K562 (cell line): ENCODE measurements around the gene OR8A1. TPM values are rescaled to one million over a fixed set of nuclear protein-coding genes. Genes with fewer than 3 reads are reported as not detected.

Experiments used
- CBFB ChIP-seq: sonication (generic); formaldehyde crosslinking; IDR thresholded peaks from 2 replicates; pipeline ENCODE4 v1.4.0; 2020; ENCODE audit warnings: mild to moderate bottlenecking, missing genetic modification reagents
- CREB1 ChIP-seq, 2 experiments: sonication (generic) in 1 of 2; formaldehyde crosslinking in 1 of 2; IDR thresholded peaks; 2 replicates each; pipeline versions ENCODE4 v1.6.1 to v1.8.0; 2012 to 2022; ENCODE audit warnings: inconsistent platforms in 1 of 2, mild to moderate bottlenecking in 1 of 2, missing genetic modification reagents in 1 of 2, moderate library complexity in 1 of 2
- GABPA ChIP-seq: fragments of 200-800 bp; sonication (Bioruptor generic); conservative IDR thresholded peaks from 2 replicates; pipeline ENCODE4 v1.6.1; 2016; ENCODE audit warnings: low read depth, missing genetic modification characterization, missing compliant biosample characterization
- GABPB2 ChIP-seq: fragments of 250-450 bp; sonication (Bioruptor Pico); conservative IDR thresholded peaks from 2 replicates; pipeline ENCODE4 v1.5.1; 2021; ENCODE audit warnings: mild to moderate bottlenecking
- ID3 ChIP-seq, 2 experiments: fragments of 250-450 bp in 1 of 2; fragments of 450-650 bp in 1 of 2; sonication (Bioruptor Pico) in 1 of 2; IDR thresholded peaks; 2 replicates each; pipeline versions ENCODE4 v1.6.1 to v1.8.0; 2016 to 2021; ENCODE audit warnings: mild to moderate bottlenecking in 2 of 2, moderate library complexity in 2 of 2, missing compliant biosample characterization in 1 of 2, missing genetic modification characterization in 1 of 2
- MED1 ChIP-seq: sonication (generic); formaldehyde crosslinking; IDR thresholded peaks from 2 replicates; pipeline ENCODE4 v1.8.1; 2023; ENCODE audit warnings: missing genetic modification reagents, borderline replicate concordance
- MXI1 ChIP-seq: IDR thresholded peaks from 2 replicates; pipeline ENCODE4 v1.6.1; 2011; ENCODE audit warnings: low read depth, mild to moderate bottlenecking, improper control_type of control experiment, low read length
- MYNN ChIP-seq, 2 experiments: sonication (generic); formaldehyde crosslinking in 1 of 2; IDR thresholded peaks; 2 replicates each; pipeline versions ENCODE4 v1.5.0 to v1.6.1; 2016 to 2020; ENCODE audit warnings: antibody characterized with exemption in 1 of 2, missing genetic modification reagents in 1 of 2
- PKNOX1 ChIP-seq: fragments of 450-650 bp; IDR thresholded peaks from 2 replicates; pipeline ENCODE4 v1.6.1; 2016
- SREBF2 ChIP-seq: sonication (generic); formaldehyde crosslinking; IDR thresholded peaks from 2 replicates; pipeline ENCODE4 v1.4.0; 2020; ENCODE audit warnings: mild to moderate bottlenecking, missing genetic modification reagents
- U2AF1 ChIP-seq: fragments of 200-400 bp; formaldehyde crosslinking; optimal IDR thresholded peaks from 2 replicates; pipeline ENCODE3; 2017; ENCODE audit warnings: mild to moderate bottlenecking, low read depth, low read length, moderate library complexity
- ZBTB34 ChIP-seq: fragments of 250-450 bp; sonication (Bioruptor Pico); IDR thresholded peaks from 2 replicates; pipeline ENCODE4 v1.8.0; 2021; ENCODE audit warnings: mild to moderate bottlenecking, moderate library complexity
- ZFP36 ChIP-seq: fragments of 150-350 bp; IDR thresholded peaks from 2 replicates; pipeline ENCODE4 v1.6.1; 2018; ENCODE audit warnings: low read length, low read depth; ENCODE audit not compliant: partially characterized antibody
- ZNF146 ChIP-seq: IDR thresholded peaks from one replicate; pipeline ENCODE4 v1.6.1; 2018; ENCODE audit warnings: missing compliant biosample characterization; ENCODE audit not compliant: unreplicated experiment
- ZNF224 ChIP-seq: sonication (generic); formaldehyde crosslinking; IDR thresholded peaks from 2 replicates; pipeline ENCODE4 v1.8.0; 2022; ENCODE audit warnings: mild to moderate bottlenecking, missing genetic modification reagents
- ZNF311 ChIP-seq: fragments of 250-450 bp; sonication (Bioruptor Pico); IDR thresholded peaks from 2 replicates; pipeline ENCODE4 v1.4.0; 2020; ENCODE audit warnings: mild to moderate bottlenecking, moderate library complexity
- ZNF354B ChIP-seq: fragments of 250-450 bp; sonication (Bioruptor Pico); IDR thresholded peaks from 2 replicates; pipeline ENCODE4 v1.4.0; 2020
- ZNF384 ChIP-seq: IDR thresholded peaks from 2 replicates; pipeline ENCODE4 v1.6.1; 2012; ENCODE audit warnings: low read depth, low read length, improper control_type of control experiment
- polyA plus RNA-seq, 8 experiments: library from polyadenylated mRNA; depleted of rRNA in 4 of 8; stranded (reverse) in 5 of 8; unstranded in 3 of 8; fragments of >200 nt; fragmentation: Nextera tagmentation in 2 of 8; fragmentation: Illumina TruSeq in 1 of 8; extraction: Ambion mirVana in 2 of 8; extraction: Trizol in 1 of 8; gene quantifications; 2 replicates each; pipeline versions ENCODE4 v1.2.1 to v1.2.3, GENCODE V29; 2011 to 2014; ENCODE audit warnings: inconsistent platforms in 1 of 8, missing spikeins in 1 of 8
- total RNA-seq, 7 experiments: library from RNA; depleted of rRNA in 6 of 7; stranded (reverse); fragments of >200 nt in 6 of 7; fragmentation: Illumina TruSeq in 2 of 7; extraction: Trizol in 2 of 7; gene quantifications; 2 replicates each; pipeline versions ENCODE4 v1.2.1 to v1.2.3, GENCODE V29; 2011 to 2021; ENCODE audit warnings: low replicate concordance in 1 of 7
- TF ChIP-seq, protein P1 (sequence below): fragments of 250-450 bp; sonication (Bioruptor Pico); IDR thresholded peaks from 2 replicates; pipeline ENCODE4 v1.4.0; 2020
- TF ChIP-seq, protein P2 (sequence below), 2 experiments: fragments of 450-650 bp in 1 of 2; sonication (generic) in 1 of 2; formaldehyde crosslinking in 1 of 2; IDR thresholded peaks in 1 of 2; conservative IDR thresholded peaks in 1 of 2; 2 replicates each; pipeline versions ENCODE4 v1.6.1 to v1.8.1; 2016 to 2023; ENCODE audit warnings: mild to moderate bottlenecking in 2 of 2, moderate library complexity in 2 of 2, inconsistent platforms in 1 of 2, missing genetic modification reagents in 1 of 2
- TF ChIP-seq, protein P3 (sequence below): fragments of 200-800 bp; sonication (Bioruptor generic); IDR thresholded peaks from 2 replicates; pipeline ENCODE4 v1.6.1; 2017; ENCODE audit warnings: missing genetic modification characterization, missing compliant biosample characterization

Gene OR8A1
- total and polyA plus RNA-seq, 9 of the 15 experiments (the other 6 are each of a cell fraction or from before 2014, with no cell fraction given): 0.27 to 2.7 (median 1.4) TPM

- TF ChIP-seq, protein P1, sequence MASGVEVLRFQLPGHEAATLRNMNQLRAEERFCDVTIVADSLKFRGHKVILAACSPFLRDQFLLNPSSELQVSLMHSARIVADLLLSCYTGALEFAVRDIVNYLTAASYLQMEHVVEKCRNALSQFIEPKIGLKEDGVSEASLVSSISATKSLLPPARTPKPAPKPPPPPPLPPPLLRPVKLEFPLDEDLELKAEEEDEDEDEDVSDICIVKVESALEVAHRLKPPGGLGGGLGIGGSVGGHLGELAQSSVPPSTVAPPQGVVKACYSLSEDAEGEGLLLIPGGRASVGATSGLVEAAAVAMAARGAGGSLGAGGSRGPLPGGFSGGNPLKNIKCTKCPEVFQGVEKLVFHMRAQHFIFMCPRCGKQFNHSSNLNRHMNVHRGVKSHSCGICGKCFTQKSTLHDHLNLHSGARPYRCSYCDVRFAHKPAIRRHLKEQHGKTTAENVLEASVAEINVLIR (CRISPR knock-in tag): peak; percentile 36; the same call in 1 of the 2 replicates
- no peak for TF ChIP-seq MED1 (CRISPR knock-in tag)
- no peak for TF ChIP-seq ZFP36
- TF ChIP-seq, protein P2, sequence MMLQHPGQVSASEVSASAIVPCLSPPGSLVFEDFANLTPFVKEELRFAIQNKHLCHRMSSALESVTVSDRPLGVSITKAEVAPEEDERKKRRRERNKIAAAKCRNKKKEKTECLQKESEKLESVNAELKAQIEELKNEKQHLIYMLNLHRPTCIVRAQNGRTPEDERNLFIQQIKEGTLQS (IDR thresholded peaks at IDR 0.05): peak; percentile 95
- TF ChIP-seq, protein P2 (CRISPR knock-in tag; conservative IDR thresholded peaks at IDR 0.05): no peak
- TF ChIP-seq ZNF224 (CRISPR knock-in tag): no peak
- TF ChIP-seq CBFB (CRISPR knock-in tag): no peak
- TF ChIP-seq ZNF311: no peak
- no peak for TF ChIP-seq SREBF2 (CRISPR knock-in tag)
- TF ChIP-seq ZBTB34 (CRISPR knock-in tag): no peak
- TF ChIP-seq MXI1: no peak
- TF ChIP-seq MYNN (IDR thresholded peaks at IDR 0.05): no peak
- no peak for TF ChIP-seq MYNN (CRISPR knock-in tag; IDR thresholded peaks at IDR 0.05)
- TF ChIP-seq GABPB2 (CRISPR knock-in tag): no peak
- TF ChIP-seq ZNF384: no peak
- TF ChIP-seq PKNOX1: no peak
- no peak for TF ChIP-seq ZNF354B (CRISPR knock-in tag)
- TF ChIP-seq CREB1 (IDR thresholded peaks at IDR 0.05): peak; percentile 57
- TF ChIP-seq CREB1 (CRISPR knock-in tag; IDR thresholded peaks at IDR 0.05): peak; percentile 60
- peak; percentile 80 for TF ChIP-seq GABPA (tag)
- TF ChIP-seq, protein P3, sequence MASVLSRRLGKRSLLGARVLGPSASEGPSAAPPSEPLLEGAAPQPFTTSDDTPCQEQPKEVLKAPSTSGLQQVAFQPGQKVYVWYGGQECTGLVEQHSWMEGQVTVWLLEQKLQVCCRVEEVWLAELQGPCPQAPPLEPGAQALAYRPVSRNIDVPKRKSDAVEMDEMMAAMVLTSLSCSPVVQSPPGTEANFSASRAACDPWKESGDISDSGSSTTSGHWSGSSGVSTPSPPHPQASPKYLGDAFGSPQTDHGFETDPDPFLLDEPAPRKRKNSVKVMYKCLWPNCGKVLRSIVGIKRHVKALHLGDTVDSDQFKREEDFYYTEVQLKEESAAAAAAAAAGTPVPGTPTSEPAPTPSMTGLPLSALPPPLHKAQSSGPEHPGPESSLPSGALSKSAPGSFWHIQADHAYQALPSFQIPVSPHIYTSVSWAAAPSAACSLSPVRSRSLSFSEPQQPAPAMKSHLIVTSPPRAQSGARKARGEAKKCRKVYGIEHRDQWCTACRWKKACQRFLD (CRISPR knock-in tag): no peak
- no peak for TF ChIP-seq ZNF146 (CRISPR knock-in tag)
- TF ChIP-seq ID3 (CRISPR knock-in tag; IDR thresholded peaks at IDR 0.05): no peak
- TF ChIP-seq ID3 (tag; IDR thresholded peaks at IDR 0.05): no peak
- no peak for TF ChIP-seq U2AF1
These were observed 34.1 kb upstream of the OR8A1 start (continued) for GRCh38 chr11:124535552-124536232.
